Renal cortex interstitium (tissue), 11 donors: ENCODE data around the gene KATNAL2. TPM values are rescaled to one million over a fixed set of nuclear protein-coding genes. Genes with fewer than 3 reads are reported as not detected.

Experiments
- DNase-seq, 11 donors: peaks; one replicate each; pipeline ENCODE4 v3.0.0-alpha.2; 2013; ENCODE audit warnings: low read depth in 9 of 11, low spot score in 4 of 11; ENCODE audit errors: extremely low read depth in 1 of 11
- polyA plus RNA-seq, 3 donors: library from polyadenylated mRNA; unstranded; fragments of 120-200 nt; gene quantifications; one replicate each; pipeline ENCODE4 v1.2.1, GENCODE V29; 2013; ENCODE audit not compliant: insufficient read length in 3 of 3

Gene KATNAL2
- polyA plus RNA-seq, 3 donors: 9.4 to 10.7 (median 10.5) TPM

GRCh38 chr18:47150029-47150823, 232.8 kb downstream of the KATNAL2 start, which contains the start of gene HDHD2:
Gene HDHD2 (minus strand): TSS chr18:47150500. CDS start chr18:47136439, 14,061 bp downstream.
- DNase-seq: peak in 10 of 11 donors; percentile 51 to 81 (median 68)

- peak in 1 of 11 donors; percentile 1 for DNase-seq
Measured at GRCh38 chr18:47150824-47151366, 233.5 kb downstream of the KATNAL2 start.

DNA sequence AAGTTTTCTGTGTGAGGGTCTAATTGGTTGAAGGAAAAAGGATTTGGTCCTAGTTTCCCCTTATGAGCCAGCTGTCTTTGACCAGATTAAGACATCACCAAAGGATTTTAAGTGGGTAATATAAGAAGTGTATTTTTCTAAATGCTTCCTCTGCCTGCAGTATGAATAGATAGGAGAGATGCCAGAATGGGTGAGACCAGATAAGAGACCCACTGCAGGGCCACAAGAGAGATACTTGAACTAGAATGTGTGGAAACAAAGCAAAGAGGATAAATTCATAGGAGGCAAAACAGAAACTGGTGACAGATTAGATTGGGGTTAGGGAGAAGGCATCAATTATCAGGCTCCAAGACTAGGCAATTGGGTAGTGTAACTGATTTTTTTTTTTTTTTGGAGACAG, 234.0 kb downstream of the KATNAL2 start:
- DNase-seq: no peak

Other genes starting within 250 kb of the KATNAL2 start
- 1 to 10 TPM in 1 of 3 donors, under 1 TPM in 2; 0.92 to 1.3 (median 0.94) TPM for gene ST8SIA5, start 160.5 kb upstream of the KATNAL2 start, polyA plus RNA-seq
- 10 to 100 TPM; 24.4 to 27.7 (median 27.5) TPM for gene PIAS2, start 95 bp upstream of the KATNAL2 start, polyA plus RNA-seq
- gene ELOA2, start 118.0 kb downstream of the KATNAL2 start, polyA plus RNA-seq: not detected
- 10 to 100 TPM; 46.4 to 59.0 (median 52.9) TPM for gene HDHD2, start 232.9 kb downstream of the KATNAL2 start, polyA plus RNA-seq